ENCODE data around the gene HELT.

Gene HELT

DNA sequence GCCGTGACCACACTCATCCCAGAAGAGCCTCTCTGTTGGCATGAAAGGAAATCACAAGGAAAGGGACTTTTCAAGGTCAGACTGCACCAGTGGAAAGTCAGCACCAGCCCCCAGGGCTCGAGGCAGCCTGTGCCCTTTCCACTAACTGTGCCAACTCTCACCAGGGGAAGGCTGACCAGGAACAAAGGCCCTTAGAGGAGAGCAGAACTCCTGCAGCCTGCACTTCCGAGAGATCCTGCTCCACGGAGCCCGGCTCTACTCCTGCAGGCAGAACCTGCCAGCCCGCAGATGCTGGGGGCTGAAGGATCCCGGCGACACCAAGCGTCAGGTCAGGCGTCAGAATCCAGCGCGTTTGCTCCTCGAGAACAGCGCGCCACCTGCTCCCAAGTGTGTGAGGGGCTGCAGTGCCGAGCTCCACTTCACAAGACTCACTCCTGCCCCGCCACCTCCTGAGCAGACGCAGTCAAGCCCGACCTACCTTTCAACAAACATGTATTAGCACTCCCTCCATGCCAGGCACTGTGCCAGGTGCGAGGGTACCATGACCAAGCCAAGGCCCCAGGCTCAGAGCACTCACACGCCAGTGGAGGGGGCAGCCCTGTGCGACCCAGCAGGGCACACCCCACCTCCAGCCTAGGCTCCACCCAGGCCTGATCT lies 13.6 kb upstream of the HELT start:
- DNase-seq, result peak in 1 of 2 experiments; percentile 23

DNA sequence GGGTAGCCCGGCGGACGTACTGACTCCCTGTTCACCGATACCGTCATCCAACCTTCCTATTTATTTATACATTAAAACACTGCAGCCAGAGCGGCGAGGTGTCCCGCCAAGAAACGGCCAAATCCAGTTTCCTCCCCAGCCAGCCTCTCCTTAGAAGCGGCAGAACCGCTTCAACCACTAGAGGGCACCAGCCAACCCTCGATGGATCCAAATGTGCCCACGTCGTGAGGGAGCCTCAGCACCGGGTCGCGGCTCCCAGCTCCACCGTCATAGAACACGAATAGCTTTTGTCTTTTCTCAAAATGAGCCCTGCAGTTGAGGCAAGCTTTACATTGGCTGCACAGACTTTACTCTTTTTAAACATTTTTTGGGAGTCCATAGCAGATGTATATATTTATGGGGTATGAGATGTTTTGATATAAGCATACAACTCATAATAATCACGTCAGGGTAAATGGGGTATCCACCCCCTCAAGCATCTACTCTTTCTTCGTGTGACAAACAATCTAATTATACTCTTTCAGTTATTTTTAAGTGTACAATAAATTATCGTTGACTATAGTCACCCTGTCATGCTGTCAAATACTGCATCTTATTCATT lies 13.0 kb upstream of the HELT start:
- DNase-seq, result peak; percentile 59 to 72

DNA sequence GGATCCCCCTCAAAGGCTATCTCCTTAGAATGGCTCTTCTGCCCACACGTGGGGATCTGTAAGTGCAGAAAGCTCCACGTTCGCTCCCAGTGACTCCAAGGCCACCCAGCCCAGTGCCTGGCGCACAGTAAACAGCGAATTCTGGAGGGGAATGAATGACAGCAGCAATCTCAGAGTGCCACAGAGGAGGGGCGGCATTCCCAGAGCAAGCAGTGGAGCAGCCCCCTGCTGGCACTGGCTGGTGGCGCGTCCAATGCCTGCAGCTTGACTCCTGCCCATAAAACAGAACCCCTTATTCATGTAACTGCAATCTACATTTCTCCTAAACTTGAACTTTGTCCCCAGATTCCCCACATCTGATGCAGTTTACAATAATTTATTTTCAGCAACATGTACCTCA lies 6.9 kb upstream of the HELT start:
- DNase-seq, result no peak

DNA sequence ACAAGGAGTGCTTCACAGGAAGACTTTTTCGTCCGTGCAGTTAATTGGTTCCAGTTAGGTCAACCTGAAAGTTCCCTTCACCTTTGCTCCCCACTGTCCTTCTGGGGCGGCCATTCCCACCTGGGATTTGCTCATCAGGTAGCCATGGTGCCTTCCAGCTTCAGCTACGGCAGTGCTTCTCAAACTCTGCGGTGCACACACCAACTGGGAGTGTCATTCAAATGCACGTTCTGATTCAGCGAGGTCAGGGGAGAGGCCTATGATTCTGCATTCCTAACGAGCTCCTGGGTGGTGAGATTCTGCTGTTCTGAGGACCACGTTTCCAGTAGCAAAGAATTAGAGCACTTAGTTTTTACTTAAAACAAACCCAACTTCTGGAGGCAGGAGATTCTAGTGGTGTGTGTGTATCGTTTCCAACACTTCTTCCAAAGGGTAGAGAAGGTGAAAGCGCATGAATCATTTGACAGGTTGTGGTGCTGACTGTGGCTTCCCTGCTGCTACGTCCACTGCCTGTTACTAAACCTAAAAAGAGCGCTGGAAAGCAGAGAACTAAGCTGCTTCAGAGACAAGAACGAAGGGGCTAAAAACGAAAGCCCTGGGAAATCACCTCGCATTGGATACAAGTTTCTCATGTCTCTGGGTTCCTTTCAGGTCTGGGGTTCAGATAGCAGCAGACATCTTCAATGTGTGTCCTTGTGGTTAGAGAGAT lies 4.7 kb upstream of the HELT start:
- no peak for DNase-seq

DNA sequence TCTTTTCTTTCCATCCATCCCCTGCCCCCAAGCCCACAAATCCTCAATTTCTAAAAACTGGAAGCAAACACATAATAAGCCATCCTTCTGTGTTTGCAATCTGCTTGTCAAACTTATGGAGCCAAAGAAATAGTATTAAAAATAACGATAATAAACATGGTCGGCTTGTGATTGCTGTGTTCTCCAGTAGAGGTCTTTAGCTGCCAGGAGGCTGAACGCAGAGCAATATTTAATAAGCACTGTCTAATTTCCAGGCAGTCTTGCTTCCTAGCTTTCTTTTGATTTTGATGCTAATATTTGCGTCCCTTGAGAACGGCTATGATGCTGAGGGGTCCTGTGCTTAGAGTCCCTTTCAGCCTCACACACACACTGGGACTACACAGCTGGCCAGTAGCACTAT lies 3.2 kb upstream of the HELT start:
- DNase-seq, result no peak

DNA sequence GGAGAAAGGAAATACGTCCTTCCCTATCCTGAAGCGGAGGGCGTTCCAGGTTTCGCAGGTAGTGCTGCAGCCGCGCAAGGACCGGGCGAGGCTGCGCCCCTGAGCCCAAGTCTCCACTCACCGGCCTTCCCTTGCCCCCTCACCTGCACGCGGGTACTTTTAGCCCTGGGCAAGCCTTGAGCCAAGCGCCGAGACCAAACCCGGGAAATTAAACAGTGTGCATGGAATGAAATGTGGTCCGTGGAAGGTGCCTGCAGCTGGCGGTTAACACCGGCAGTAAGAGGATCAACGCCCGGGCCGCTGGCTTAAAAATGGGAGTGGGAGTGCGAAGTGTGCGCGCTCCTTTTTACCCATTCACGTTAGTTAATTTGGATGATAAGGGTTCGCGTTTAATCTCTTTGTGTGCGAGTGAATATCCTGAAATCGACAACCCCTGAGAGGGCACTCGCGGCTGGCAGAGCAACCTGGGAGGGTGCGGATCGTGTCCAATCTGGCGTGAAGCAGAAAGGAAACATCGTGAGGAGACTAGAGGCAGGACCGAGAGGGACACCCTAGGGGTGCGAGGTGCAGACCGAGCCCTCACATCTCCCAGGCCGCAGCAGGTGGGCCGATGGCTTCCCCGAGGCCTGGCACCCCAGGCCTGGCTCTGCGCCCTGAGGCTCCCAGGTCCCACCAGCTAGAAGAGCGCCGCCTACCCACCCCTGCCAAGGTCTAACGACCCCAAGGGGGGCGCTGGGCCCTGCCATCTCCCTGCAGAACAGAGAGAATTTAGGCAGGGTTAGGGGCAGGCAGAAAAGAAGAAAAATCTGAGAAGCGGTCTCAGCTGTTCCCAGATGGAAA lies 2.0 kb upstream of the HELT start:
- no peak for DNase-seq

DNA sequence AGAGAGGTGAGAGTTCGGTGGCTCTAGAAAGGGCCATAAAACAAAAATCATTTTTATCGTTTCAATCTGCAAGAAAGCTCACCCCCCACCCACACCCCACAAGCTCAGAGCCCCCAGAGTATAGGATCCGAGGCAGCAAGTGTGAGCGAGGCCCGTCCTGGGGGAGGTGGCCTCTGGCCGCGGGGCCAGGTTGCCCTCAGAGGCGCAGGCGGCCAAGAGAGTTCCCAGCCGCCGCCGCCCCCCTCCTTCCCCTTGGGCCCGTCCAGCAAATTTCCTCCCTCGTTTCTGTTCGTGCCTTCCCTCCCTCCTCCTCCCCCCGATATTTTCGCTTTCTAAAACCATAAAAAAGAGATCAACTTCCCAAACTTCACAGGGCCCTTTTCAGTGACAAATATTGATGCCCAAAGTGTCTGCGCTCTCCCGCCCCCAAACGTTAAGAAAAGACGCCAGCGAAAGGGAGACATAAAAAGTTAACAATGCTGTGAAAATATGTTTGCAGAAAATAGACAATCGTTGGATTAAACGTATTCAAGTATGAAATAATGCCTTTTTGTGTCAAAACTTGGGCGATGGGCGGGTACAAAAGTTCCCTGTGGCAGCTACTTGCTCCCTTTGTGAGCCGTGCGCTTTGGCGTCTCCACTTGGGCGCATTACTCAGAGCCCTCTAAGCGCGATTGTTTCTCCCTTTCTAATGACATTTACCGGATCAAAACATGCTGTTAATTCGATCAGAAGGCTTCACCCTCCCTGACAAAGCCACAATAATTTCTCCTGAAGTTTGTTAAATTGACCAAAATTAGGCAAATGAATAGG lies 1.1 kb upstream of the HELT start:
- no peak for DNase-seq

DNA sequence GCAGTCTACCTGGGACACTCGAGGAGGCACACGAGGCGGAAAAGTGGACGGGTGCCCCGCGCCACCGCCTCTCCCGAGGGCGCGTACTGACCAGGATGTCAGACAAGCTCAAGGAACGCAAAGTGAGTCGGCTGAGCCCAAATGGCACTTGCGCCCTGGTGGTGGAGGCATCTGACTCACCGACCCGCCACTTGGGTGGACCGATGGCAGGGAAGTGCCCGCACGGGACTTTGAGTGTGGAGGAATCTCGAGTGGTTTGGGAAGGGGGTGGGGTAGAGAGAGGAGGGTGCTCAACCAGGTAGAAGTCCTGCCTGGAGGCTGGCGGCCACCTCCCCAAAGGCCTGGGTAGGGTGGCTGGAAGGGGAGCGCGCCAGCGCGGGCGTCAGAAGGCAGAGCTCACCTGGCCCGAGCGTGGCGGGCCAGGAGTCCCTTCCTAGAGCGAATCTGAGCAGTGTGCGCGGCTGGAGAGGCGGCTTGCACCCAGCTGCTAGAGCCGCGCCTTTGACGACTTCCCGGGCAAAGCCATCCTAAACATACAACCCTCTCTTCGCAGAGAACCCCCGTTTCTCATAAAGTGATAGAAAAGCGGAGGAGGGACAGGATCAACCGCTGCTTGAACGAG lies 655 bp downstream of the HELT start:
- DNase-seq, result no peak

DNA sequence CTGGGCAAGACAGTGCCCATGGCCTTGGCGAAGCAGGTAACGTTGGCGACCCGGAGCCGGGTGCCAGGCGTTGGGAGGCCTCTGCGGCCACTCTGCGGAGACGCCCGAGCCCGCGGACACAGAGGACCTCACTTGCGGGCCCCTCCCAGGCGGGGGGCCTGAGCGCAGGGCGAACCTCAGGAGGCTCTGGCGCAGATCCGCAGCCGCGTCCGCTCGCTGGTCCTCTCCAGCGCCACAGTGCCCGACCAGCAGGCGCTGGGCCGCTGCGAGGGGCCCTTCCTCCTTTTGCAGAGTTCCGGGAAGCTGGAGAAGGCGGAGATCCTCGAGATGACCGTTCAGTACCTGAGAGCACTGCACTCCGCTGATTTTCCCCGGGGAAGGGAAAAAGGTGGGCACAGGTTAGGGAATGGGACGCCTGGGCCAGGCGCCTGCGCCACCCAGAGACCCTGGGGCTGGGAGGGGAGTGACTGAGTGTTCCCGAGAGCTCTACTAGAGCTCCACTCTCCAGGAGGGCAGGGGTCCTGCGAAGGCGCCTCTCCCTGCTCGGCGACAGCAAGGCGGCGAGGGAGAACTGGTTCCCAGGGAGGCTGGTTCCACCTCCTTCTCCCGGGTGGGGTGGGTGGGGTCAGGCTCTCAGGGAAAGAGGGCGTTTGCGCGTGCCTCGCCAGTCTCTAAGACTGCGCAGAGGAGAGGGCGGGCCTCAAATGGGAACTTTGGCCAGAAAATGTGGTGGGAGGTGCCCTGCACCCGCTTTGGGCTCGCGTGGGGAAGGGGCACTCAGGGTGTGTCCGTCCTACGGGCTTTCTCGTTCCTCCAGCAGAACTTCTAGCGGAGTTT lies 1.4 kb downstream of the HELT start:
- DNase-seq, result no peak

DNA sequence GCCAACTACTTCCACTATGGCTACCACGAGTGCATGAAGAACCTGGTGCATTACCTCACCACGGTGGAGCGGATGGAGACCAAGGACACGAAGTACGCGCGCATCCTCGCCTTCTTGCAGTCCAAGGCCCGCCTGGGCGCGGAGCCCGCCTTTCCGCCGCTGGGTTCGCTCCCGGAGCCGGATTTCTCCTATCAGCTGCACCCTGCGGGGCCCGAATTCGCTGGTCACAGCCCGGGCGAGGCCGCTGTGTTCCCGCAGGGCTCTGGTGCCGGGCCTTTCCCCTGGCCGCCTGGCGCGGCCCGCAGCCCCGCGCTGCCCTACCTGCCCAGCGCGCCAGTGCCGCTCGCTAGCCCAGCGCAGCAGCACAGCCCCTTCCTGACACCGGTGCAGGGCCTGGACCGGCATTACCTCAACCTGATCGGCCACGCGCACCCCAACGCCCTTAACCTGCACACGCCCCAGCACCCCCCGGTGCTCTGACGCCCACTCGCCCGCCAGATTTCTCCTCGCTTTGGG lies 2.1 kb downstream of the HELT start:
- DNase-seq, result no peak

DNA sequence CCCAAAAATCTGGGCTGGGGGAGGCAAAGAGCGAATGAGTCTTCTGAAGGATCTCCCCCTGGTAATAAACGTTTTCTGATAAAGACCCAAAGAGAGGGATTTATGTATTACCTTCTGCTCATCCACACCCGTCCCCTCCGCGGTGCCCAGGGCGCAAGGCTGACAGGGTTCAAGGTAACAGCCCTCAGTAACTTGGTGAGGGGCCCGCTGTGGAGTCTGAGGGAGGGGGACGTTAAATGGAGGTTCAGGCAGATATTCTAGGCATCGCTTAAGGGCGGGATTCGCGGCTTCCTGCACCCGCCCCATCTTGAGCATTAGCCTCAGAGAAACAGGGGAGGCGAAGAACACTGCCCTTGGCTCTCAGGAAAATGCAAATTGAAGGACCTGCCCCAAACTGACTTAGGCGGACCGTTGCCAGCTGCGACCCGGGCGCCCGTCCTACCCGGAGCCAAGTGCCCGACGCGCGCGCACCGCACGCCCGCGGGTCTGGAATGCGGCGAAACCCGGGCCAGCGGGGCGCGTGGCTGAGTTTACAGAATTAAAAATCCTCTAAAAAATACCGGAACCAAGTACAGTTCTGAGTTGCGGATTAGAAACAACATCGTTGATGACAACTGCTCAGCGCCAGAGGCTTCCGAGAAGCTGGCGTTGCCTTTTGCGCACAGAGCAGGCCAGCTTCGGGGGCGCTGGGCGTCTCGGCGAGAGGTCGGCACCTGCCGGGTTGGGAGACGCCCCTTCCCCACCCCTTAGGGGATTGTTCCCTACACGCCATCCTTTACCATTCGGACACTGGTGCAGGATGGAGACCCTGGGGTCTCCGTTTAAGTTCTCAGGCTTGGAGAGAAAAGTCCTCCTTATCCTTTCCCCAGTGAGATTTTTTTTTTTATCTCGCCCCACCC lies 2.8 kb downstream of the HELT start:
- no peak for DNase-seq

DNA sequence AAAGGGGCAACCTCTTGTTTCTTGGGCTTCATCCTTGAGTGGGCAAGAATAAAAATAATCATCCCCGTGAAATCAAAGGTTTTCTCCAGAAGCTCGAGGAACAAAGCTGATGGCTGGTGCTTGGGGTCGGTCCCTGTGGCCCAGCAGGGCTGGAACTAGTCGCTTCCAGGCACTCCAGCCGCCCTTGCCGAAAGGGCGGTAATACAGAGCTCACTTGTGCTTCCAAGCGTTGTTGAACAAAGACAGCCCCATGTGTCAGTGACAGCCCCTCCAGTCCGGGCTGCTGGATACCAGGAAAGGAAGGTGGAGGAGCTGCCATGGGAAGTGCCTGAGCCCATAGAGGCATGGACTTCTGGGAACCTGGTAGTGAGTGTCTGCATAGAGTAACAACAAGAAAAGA lies 5.2 kb downstream of the HELT start:
- DNase-seq, result no peak

DNA sequence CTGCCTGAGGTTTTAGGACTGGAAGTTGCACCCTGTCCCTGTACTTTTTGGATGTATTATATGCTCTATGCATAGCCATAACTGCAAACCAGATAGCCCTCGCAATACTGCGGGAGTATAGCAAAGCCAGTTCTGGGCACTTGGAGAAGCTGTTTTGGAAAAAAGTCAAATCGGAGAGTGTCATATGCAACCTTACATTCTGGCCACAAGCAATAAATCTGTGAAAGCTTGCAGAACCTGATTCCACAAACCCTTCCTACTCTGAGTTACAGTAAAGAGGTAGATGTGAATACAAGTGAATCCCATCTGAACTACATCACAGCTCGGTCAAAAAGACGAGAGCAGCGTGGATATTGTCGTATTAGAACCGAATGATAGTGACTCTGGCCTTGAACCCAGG lies 10.3 kb downstream of the HELT start:
- no peak for DNase-seq

DNA sequence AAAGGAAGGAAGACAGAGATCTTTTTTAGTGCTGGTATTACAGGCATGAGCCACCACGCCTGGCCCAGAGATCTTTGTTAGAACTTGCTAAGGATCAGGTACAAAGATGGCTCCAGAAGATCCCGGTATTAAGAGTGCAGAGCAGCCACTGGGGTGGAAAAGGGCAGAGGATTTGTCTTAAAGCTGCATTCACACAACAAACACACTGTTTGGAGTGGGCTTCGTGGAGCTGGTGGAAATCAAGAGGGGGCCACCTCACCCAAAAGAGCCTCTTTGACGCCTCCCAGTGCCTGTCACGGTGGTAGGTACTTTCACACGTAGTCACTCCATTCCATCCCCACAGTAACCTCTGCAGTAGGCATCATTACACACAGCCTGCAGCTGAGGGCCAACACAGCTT lies 13.3 kb downstream of the HELT start:
- DNase-seq, result no peak

DNA sequence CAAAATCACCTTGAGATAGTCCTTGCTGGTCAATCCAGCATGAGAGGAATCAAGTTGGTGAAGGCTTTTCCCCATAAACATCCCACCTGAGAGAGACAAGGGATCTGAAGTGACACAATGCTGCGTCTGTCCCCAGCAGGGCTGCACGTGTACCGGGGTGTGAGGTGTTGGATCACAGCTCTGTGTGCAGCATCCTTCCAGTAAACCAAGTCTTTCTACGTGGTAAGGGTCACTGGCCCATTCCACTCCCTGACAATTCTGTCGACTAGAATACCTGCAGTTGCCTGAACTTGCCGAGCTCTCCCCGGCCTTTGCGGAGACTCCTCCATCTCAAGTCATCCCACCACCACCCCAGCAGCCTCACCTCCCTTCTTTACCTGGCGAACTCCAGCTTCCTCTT lies 14.8 kb downstream of the HELT start:
- no peak for DNase-seq

DNA sequence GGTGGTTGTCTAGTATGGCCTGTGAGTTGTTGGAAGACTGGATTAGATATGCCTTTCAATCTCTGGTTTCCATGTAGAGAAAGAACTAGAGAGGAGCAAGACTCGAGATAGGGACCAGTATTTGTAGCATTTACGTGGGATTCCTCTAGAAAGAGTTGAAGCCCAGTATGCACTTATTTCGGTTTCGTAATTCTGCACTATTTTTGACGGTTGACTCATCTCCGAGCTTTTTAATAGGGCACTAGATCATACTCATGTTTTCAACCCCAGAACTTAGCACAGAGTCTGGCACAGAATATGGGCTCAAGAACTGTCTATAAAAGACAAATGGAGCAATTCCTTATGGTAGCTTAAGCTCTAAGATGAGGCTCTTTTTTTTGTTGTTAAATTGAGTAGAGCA lies 15.7 kb downstream of the HELT start:
- DNase-seq, result no peak

DNA sequence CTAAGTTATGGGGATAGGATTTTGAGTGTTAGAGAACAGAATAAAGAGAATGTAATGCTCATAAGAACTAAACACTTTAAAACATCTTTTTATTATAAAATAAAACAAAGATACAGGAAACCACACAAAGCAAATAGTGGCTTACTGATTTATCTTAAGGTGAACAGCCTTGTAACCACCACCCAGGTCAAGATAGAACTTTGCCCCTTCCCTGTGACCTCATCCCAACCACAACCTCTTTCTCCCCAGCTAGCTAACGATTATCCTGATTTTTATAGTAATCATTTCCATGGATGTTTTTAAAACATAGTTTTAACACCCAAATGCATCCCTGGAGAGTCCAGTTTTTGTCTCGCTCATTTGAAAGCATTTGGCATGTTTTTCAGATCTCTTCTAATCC lies 17.0 kb downstream of the HELT start:
- no peak for DNase-seq

DNA sequence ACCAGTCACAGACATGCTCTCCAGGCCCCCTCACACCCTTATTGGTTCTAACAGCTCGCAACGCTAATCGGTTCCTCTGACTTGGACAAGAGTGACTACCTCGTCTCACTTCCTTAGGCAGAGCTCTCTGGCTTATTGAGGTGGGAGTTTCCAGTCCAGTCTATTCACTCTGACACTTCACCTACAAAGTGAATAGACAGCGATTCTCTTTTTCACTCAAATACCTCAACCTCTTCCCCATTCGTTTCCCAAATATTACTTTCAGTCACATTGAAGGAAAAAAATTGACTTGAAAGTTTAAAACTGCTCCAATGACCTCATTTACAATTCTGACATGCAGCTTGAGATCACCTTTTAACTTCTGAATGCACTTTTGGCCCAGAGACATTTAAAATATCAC lies 17.7 kb downstream of the HELT start:
- no peak for DNase-seq

DNA sequence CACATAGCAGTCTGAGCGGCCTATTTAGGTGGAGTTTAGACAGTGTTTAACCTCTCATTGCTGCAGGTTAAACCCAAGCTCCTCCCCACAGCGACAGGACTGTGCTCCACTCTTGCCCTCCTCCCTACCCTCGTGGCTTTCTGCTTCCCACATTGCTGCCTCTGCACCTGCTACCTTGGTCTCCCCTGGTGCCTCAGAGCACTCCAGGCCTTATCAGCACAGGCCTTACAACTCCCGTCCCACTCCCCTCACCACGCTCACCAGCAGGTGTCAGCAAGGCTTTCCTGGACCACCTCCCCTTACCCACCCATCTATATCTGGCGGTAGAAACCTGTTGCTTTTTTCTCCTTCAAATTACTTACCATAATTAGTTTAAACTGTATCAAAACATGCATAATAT lies 18.6 kb downstream of the HELT start:
- no peak for DNase-seq
